HG02852 (cell line): ENCODE data around the gene CERT1.
A peak's percentile ranks its signal among the peaks of the same experiment; 100 is the strongest.
"Not testable (repeated sequence)": the region's sequence is repeated elsewhere in the genome, so short reads cannot be mapped to it uniquely, and the experiment has no call there.

Experiments
- ATAC-seq: cut with Tn5 transposase; IDR thresholded peaks from one replicate; pipeline ENCODE4 v1.9.1; 2021; ENCODE audit warnings: mild to moderate bottlenecking, moderate library complexity; ENCODE audit not compliant: unreplicated experiment

CERT1 gene, protein sequence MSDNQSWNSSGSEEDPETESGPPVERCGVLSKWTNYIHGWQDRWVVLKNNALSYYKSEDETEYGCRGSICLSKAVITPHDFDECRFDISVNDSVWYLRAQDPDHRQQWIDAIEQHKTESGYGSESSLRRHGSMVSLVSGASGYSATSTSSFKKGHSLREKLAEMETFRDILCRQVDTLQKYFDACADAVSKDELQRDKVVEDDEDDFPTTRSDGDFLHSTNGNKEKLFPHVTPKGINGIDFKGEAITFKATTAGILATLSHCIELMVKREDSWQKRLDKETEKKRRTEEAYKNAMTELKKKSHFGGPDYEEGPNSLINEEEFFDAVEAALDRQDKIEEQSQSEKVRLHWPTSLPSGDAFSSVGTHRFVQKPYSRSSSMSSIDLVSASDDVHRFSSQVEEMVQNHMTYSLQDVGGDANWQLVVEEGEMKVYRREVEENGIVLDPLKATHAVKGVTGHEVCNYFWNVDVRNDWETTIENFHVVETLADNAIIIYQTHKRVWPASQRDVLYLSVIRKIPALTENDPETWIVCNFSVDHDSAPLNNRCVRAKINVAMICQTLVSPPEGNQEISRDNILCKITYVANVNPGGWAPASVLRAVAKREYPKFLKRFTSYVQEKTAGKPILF

DNA sequence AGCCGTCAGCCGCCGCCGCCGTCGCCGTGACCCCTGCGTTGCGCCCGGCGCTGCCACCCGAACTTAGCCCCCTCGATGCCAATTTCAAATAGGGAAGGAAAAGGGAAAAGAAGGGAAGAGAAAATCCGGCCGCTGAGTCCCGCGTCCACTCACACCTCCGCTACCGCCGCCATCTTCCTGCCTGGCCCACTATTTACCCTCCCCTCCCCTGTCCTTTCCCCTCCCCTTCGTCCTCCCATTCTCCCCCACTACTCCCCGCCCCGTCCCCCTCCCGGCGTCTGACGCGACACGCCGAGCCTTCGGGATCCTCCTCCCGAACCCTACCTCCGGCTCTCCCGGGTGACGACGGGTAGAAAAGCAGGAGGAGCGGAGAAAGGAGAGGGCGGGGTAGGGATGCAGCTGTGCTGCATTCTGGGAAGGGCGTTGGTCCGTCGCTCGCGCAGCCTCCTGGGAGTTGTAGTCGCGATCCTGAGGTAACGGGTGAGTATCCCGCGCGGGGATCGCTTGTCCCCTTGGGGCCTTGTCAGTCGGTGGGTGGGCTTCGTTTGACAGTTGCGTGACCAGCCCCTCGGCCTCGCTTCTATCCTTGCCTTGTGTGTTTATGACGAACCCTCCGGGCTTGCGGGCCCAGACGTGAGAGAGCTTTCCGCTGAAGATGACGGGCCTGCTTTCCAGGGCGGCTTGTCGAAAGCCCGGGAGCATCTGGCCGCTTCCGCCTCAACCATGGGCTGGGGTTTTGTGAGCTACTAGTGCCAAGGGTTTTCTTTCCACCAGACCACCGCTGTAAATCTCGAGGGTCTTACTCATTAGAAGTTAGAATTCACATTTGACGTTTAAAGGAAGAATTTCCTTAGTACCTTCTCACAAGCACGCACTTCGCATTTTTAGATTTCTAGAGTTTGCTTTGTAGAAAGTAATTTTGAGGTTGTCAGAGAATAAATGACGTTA is at the start of gene CERT1, which contains the start of gene POLK:
TSS of gene CERT1 (minus strand) at position 195 of the 948 bp plus-strand sequence. CDS start 422 bp downstream, outside the sequence.
TSS of gene POLK (plus strand) at position 457 of the 948 bp plus-strand sequence.
- ATAC-seq: peak; percentile 85

DNA sequence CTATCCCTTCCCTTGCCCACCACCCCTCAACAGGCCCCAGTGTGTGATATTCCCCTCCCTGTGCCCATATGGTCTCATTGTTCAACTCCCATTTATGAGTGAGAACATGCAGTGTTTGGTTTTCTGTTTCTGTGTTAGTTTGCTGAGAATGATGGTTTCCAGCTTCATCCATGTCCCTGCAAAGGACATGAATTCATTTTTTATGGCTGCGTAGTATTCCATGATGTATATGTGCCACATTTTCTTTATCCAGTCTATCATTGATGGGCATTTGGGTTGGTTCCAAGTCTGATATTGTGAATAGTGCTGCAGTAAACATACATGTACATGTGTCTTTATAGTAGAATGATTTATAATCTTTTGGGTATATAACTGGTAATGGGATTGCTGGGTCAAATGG is 49.2 kb upstream of the CERT1 start:
- ATAC-seq: not testable (repeated sequence)

DNA sequence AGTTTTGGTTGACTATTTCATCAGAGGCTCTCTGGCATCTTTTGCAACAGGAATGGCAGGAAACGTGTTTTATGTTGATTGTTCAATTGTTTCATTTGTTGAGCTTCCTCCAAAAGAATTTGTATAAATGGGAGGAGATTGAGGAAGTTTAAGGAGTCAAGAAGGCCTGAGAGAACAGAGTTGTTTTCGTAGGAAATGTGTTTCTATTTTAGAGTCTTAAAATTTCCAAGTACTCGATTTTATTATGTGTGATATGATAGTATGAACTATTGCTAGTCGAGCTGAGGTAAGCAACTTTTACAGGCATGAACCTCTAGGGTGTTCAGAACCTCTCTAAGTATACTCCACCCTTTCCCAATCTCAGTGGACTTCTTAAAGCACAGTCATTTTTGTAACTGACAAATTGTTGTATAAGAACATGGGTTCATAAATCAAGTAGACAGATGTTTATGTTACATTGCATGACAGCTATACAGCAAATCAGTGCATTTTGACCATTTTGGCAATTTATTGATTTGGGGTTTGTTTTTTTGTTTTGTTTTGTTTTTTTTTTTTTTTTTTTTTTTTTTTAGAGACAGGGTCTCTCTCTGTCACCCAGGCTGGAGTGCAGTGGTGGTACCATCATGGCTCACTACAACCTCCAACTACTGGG is 47.7 kb upstream of the CERT1 start:
- ATAC-seq: no peak

DNA sequence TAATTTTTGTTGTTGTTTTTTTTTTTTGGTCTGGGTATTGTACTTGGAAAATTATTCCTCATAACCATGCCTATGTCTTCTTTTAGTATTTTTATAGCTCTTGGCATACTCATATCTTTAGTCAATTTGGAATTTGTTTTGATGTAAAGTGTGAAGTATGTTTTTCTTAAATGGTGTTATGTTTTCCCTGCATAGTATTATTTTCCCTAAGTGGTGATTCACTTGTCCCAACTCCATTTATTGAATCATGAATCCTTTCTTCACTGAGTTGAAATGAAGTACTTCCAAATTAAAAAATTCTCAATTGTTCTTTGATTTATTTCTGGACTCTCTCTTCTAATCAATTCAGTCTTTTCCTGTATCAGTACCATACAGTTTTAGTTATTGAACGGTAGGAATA is 46.8 kb upstream of the CERT1 start:
- ATAC-seq: no peak

DNA sequence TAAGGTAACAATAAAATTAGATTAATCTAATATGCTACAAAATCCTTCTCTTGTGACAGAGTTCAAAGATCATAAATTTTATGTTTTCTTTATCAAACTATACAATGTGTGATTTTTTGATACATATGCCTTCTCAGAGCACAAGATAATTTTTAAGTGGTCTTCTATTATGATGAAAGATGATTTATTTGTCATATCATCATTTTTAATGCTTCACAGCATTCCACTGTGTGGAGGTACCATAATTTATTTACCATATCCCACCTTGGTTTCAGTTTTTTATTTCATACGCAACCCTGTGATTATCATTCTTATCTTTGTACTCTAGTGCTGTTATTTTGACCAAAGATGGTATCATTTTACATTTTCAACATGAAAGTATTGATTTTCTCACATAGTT is 41.9 kb upstream of the CERT1 start:
- ATAC-seq: no peak

DNA sequence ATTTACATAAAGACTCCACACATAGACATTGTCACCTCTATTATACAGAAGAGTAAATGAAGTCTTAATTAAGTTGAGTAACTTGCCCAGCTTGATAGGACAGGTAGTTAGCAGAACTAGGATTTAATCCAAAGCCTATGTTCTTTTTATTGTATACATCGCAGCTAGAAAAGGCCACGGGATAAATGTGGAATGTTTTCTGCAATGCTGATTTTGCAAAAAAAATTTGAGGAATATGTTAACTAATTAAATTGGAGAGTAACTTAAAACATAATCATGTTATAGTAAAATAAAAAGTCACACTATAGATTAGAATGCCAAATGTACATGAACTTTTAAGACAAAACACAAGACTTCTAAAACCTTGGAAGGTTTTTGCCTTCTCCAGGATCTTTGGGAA is 41.3 kb upstream of the CERT1 start:
- no peak for ATAC-seq

DNA sequence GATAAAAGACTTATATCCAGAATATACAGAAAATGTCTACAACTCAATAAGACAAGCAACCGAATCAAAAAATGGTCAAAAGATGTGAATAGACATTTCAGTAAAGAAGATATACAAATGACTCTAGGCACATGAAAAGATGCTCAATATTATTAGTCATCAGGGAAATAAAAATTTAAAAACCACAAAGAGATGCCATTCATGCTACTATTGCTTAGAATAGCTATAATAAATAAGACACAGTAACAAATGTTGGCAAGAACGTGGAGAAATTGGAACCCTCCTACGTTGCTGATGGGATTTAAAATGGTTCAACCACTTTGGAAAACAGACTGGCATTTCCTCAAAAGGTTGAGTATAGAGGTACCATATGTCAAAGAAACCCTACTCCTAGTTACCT is 40.0 kb upstream of the CERT1 start:
- no peak for ATAC-seq

DNA sequence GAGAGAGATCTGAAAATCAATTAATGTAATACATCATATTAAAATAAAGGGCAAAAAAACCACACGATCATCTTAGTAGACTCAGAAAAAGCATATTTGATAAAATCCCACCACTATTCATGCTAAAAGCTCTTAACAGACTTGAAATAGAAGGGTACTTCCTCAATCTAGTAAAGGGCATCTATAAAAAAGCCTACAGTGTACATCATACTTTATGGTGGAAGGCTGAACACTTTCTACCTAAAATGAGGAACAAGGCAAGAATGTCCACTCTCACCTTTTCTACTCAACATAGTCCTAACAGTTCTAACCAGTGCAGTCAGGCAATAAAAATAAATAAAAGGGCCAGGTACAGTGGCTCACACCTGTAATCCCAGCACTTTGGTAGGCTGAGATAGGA is 39.2 kb upstream of the CERT1 start:
- ATAC-seq: no peak

DNA sequence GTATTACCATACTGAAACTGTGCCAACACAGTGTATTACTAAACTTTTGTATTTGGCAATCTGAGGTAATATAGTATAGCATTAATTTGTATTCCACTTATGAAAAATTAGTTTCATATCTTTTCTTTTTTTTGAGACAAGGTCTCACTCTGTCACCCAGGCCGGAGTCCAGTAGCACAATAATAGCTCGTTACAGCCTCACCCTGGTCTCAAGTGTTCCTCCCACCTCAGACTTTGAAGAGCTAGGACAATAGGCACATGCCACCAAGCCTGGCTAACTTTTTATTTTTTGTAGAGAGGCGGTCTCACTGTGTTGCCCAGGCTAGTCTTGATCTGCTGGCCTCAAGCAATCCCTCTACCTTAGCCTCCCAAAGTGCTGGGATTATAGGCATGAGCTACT is 36.4 kb upstream of the CERT1 start:
- ATAC-seq: no peak

DNA sequence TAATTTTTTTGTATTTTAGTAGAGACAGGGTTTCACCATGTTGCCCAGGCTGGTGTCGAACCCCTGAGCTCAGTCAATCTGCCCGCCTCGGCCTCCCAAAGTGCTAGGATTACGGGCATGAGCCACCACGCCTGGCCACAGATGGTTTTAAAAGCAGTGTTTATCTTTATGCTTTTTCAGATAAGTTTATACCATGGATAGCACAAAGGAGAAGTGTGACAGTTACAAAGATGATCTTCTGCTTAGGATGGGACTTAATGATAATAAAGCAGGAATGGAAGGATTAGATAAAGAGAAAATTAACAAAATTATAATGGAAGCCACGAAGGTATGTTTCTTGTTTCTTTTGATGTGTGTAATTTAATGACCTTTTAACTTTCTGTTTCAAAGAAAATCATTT is 35.4 kb upstream of the CERT1 start:
- no peak for ATAC-seq

DNA sequence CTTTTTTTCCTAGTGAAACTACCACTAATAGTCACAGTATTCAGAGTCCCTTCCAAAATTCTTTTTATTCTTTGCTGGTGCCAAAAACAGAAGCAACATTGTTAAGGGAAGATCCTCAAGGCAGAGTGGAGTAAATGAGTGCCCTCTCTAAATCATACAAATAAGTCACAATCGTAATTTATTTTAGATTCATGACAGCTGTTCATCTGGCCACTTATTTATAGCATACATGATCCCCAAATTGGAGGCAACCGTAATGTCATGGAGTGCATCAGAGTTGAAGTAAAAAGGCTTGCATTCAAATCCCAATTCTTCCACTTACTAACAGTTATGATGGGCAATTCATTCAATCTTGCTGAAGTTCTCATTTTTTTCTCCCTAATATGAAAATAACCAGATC is 33.7 kb upstream of the CERT1 start:
- ATAC-seq: no peak

DNA sequence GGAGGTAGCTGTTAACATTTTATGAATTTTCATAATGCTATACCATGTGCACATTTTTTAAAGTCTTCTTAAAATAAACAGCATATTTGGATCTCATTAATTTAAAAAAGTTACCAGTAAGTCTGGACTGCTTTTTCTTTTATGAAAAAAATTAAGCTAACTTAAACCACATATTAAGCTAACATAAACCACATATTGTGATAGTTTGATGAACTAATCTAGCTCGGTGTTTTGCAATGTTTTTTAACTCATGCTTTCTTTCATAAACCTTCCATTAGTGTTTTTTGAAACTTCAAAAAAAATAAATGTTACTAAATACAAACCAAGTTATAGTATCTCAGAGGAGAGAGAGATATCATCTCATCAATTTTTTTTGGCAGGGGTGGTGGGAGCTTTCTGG is 26.8 kb upstream of the CERT1 start:
- ATAC-seq: no peak

DNA sequence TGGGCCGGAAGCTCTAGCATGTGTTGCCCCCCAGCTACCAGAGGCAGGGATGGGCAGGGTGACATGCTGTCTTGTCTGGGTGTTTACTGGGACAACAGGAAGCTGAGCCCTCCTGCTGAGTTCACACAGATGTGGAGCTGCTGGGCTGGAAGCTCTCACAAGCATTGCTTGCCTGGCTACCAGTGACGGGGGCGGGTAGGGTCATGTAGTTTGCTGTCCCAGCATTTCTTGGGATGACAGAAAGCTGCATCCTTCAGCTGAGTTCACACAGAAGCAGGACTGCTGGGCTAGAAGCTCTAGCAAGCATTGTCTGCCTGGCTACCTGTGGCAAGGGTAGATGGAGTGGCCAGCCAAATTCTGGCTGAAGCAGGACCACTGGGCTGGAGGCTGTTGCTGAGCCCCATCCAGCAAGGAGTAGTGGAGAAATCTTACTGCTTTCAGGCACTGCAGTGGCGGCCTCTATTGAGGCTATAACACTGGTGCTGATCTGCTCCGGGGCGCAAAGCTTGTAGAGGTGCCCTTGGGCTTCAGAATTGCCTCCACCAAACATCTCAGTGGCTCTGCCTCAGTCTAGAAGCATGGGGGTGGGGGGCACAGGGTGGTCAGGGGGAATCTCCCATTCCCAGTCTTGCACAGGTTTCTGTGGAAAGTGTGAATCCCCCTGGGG is 25.4 kb upstream of the CERT1 start:
- ATAC-seq: no peak

DNA sequence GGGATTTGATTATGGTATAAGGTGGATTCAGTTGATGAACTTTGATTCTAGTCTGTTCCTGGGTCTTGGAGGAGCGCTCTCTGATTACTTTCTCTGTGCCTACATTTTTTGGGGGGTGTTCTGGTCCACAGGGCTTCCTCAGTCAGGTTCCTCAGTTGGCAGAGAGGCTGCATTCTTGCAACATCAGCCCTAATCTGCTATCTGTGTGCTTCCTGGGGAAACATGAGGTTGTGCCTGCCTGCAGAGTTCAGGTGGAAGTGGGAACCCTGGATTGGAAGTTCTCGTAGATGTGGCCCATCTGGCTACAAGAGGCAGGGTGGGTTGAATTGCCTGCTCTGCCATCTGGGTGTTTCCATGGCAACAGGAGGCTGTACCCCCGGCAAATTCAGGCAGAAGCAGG is 24.7 kb upstream of the CERT1 start:
- no peak for ATAC-seq

DNA sequence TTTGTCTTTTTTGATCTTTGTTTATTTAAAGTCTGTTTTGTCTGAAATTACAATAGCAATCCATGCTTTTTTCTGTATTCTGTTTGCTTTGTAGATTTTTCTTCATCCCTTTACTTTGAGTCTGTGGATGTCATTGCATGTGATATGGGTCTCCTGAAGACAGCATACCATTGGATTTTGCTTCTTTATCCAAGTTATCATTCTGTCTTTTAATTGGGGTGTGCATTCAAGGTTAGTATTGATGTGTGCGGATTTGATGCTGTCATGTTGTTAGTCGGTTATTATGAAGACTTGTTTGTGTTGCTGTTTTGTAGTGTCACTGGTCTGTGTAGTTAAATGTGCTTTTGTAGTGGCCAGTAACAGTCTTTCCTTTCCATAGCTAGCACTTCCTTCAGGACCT is 23.3 kb upstream of the CERT1 start:
- ATAC-seq: no peak

DNA sequence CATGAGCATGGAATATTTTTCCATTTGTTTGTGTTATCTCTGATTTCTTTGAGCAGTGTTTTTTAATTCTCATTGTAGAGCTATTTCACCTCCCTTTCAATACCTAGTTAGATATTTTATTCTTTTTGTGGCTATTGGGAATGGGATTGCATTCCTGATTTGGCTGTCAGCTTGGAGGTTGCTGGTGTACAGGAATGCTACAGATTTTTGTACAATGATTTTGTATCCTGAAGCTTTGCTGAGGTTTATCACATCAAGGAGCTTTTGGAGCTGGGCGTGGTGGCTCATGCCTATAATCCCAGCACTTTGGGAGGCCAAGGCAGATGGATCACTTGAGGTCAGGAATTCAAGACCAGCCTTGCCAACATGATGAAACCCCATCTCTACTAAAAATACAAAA is 22.3 kb upstream of the CERT1 start:
- ATAC-seq: not testable (repeated sequence)

DNA sequence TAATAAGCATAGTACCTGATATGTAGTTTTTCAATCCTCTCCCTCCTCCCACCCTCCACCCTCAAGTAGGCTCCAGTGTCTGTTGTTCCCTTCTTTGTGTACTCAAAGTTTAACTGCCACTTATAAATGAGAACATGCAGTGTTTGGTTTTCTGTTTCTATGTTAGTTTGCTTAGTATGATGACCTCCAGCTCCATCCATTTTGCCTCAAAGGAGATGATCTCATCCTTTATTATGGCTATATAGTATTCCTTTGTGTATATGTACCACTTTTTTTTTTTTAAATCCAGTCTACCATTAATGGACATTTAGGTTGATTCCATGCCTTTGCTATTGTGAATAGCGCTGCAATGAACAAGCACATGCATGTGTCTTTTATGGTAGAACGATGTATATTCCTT is 20.8 kb upstream of the CERT1 start:
- no peak for ATAC-seq

DNA sequence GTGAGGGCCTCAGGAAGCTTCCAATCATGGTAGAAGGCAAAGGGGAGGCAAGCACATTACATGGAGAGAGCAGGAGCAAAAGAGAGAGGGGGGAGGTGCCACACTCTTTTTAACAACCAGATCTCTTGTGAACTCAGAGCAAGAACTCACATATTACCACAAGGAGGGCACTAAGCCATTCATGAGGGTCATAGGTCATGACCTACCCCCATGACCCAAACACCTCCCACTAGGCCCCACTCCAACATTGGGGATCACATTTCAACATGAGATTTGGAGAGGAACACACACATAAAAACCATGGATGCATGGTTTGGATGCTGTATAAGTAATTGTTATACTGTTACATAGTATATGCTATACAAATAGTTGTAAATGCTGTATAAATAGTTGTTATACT is 17.8 kb upstream of the CERT1 start:
- no peak for ATAC-seq

DNA sequence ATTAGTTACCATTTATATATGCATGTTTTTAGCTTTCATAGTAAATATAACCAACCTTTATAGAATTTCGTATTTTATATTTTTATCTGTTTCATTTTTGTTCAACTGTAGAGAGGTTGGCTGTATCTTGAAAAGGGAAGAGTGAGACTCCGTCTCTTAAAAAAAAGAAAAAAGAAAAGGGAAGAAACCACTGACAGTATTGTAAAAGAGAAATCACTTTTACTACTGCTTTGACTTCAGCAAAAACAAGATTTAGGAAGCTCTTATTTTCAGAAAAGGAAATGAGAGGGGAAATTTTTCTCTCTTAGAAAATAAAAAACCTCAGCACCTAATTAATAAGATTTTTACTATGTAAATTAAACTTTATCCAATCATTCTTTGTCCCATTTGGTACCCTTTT is 14.6 kb upstream of the CERT1 start:
- no peak for ATAC-seq

DNA sequence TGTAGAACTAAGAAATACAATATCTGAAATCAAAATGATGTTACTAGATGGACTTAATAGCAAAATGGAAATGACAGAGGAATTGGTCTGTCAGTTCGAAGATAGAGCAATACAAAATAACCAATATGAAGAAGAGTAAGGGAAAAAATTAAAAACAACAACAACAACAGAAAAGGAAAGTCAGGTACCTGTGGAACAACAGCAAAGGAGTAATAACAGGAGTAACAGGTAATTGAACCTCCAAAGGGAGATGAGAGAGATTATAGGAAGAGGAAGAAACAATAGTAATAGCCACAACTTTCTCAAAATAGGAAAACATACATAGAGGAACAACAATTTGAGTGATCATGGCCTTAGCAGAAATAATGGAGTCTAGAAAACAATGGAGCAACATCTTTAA is 13.9 kb upstream of the CERT1 start:
- ATAC-seq: no peak
